Ecto neural progenitor cell (in vitro differentiated cells): ENCODE measurements around the gene IFFO2.
"Not testable (repeated sequence)": the region's sequence is repeated elsewhere in the genome, so short reads cannot be mapped to it uniquely, and the experiment has no call there.

ENCODE experiments used
- DNase-seq: peaks from one replicate; pipeline ENCODE4 v3.0.0-alpha.2; 2018; ENCODE audit warnings: low spot score

The IFFO2 gene

DNA sequence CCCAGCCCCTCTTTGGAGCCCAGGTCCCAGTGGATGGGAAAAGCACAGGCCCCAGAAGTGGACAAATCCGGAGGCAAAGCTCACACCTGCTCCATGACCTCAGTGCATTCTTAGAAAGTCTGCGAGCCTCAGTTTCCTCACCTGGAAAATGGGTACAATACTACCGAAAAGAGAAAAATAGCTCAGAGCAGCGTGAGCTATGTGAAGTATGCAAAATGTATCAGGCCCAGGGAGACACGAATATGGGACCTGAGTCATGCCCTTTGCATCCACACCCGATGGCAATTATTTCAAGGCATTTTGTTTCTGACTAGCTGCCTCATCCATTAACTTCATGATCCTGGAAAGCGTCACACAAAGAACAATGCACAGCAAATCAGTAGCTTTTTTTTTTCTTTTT, 63.4 kb downstream of the IFFO2 start:
- no peak for DNase-seq

DNA sequence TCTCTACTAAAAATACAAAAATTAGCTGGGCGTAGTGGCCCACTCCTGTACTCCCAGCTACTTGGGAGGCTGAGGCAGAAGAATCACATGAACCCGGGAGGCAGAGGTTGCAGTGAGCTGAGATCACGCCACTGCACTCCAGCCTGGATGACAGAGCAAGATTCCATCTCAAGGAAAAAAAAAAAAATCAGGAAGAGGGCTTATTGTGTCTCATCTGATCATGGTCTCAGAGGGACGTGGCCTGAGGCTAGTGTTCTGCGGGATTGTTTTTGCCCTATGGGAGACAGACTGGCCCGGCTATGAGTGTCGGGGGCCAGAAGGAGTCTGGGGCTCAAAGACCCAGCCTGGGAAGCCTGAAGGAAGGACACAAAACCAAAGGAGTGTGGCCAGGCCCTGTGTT, 64.6 kb downstream of the IFFO2 start:
- not testable (repeated sequence) for DNase-seq

DNA sequence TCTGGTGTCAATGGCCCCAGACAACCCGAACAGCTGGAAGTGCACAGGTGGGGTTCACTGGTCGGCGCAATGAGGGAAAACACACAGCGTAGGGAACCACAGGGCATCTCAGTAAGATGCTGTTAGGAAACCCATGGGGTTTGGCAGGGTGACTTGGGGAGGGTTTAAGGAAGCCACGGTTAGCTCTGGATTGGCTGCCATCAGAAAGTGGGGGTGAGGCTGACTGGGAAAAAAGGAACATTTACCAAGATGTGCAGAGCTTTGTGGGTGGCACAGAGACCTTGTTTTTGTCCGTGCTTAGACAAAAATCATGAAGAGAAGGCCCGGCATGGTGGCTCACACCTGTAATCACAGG, 65.1 kb downstream of the IFFO2 start:
- no peak for DNase-seq

DNA sequence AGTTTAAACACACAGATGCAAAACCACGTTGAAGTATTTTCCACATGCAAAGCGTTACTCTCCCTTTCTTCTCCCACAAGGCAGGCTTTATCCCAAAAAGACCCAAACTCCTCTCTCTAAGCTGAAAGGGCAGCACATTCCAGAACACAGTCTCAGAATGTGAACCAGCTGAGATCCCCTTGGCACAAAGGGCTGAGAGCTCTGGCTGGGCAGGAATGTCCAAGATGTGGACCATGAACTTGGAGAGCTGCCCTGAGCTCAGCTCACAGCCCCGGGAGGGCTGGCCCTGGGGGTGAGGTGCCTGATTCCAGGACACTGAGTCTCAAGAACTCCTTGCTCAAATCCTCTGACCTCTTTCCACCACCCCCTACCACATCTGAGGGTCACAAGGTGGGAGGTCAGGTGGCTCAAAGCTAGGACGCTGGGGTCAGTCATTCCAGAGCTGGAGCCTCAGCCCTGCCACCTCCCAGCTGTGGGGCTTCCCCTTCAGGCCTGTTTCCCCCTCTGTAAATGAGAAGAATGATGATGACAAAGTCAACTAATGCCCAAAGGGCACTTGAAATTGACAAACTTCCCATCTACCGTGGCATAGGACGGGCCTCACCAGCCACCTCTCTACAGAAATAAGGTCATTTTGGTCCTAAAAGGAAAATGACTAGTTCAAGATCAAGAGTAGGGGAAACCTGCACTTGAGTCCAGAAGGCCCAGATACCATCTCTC, 65.6 kb downstream of the IFFO2 start:
- DNase-seq: no peak

DNA sequence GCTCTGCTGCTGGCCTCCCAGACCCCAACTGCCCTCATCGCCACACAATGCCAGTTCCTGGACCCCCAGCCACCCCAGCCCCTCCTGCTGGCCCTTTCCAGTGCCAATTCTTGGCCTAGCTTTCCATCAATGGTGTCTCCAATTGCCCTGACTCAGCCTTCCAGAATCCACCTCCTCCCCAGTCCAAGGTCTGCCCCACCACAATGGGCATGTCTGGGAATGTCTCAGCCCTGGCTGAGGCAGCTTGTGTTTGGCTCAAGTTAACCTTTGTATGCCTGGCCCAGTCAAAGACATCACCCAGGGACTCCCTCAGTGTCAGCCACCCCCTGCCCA, 70.5 kb downstream of the IFFO2 start:
- no peak for DNase-seq

DNA sequence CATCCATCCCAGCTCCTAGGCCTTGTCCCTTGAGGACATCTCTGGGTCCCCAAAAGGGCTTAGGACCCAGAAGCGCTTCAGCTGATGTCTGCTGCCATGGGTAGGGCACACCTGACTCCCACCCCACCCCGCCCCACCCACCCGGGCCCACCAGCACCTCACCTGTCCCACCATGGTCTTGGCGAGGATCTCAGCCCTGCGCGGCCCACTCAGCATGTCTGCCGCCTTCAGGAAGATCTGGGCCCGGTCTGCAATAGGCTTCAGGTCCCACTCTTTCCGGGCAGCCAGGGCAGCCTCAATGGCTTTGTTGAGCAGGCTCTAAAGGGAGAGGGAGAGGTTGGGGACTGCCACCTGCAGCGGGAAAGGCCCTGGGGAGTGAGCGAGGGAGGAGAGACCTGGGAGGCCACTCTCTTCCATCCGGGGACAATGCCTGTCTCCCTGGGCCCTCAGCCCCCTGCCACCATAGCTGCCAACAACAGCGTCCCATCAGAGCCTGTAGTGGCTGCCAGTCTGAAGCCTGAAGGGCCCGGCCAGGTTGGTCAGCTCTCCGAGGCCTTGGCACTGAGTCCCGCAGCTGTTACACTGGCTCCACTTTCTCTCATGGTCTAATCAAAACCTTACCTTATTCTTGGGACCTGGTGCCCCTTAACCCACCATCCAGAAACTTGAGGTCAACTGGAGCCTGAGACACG, 71.0 kb downstream of the IFFO2 start:
- DNase-seq: no peak

DNA sequence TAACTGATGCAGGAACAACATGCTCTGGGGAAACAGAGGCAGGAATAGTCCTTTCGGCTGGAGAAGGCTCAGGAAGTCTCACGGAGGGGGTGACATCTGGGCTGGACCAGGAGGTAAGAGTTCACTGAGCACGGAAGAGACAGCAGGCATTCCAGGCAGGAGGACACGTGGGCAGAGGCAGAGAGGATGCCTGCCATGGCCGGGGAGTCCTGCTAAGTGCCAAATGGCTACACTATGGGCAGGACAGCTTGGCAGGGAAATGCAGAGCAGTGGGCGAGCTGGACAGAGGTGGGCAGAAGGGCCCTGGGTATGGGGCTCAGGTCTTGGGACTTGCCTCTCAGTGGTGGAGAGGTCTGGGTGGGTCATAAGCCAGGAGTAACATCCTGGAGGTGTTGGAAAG, 71.7 kb downstream of the IFFO2 start:
- DNase-seq: no peak

DNA sequence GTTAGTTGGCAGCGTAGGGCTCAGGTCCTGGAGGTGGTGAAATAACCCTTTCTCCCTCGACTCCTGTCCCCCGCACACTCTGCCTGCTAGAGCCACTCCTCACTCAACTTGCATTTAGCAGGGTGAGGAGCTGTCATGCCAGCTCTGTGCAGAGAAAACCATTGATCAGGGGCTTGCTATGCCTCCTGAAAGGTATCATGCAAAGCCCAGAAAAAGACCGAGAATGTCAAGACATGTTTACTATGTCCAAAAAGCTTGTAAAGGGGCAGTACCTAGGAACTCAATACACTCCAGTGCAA, 72.1 kb downstream of the IFFO2 start:
- no peak for DNase-seq

DNA sequence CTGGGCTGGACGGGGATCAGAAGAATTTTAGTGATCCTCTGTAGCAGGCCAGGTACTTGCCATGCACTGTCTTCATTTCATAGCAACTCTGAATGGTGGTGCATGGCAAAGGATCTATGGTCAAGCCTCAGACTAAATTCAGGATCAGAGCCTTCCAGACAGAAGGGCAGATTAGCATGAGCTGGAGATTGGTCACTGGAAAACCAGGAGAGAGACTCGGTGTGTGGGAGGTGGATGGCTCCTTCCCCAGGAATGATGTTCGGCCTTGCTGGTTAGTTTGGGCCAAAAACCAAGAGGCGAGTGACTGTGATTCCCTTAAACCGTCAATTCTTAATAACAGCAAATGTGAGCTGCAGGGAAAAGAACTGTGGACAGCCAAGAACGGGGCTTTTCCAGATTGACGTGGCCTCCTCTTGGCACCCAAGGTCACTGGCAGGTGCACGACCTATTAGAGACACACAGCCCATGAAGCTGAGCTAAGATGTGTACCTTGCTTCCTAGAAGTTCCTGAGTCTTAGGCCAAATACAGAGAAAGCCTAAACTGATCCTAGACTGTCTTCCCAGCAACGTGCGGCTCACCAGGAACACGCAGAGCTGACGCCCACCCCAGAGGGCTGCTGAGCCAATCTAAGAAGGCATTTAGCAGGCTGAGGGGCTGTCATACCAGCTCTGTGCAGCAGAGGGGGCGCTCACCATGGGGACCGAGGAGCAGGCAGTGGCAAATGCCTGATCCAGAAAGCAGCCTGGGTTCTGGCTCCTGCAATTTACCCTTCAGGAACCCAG, 72.6 kb downstream of the IFFO2 start:
- peak; percentile 85 for DNase-seq

DNA sequence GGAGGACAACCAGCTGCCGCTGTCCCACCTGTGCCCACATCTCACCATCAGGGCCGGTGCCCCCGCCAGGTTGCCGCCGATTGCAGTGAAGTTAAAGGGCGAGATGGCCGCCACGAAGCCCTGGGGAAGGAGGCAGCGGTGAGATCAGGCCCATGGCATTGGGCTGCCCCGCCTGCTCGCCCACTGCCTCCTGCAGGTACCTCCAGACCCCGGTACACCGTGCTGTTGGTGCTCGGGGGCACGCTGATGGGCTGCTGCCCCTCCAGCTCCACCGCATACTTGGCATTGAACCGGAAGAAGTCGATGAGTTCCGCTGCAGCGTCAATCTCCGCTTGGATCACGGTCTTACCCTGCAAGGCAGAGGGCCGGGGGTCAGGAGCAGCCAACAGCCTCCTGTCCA, 73.4 kb downstream of the IFFO2 start:
- DNase-seq: no peak

DNA sequence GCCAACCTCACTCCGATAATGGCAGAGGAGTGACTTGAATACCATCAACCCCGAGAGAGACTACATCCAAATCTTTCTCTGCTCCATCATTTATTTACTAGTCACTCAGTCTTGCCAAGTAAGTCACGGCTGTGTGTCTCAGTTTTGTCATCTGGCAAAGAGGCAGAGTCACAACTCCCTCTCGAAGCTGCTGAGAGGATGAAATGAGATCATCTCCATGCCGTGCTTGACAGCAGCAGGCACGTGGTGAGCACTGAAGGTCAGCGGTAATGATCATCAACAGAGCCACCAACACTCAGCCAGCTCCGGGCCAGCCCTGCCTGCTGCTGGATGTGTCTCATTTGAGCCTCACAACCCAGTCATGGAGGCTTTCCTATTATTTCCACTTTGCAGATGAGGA, 74.0 kb downstream of the IFFO2 start:
- DNase-seq: no peak

DNA sequence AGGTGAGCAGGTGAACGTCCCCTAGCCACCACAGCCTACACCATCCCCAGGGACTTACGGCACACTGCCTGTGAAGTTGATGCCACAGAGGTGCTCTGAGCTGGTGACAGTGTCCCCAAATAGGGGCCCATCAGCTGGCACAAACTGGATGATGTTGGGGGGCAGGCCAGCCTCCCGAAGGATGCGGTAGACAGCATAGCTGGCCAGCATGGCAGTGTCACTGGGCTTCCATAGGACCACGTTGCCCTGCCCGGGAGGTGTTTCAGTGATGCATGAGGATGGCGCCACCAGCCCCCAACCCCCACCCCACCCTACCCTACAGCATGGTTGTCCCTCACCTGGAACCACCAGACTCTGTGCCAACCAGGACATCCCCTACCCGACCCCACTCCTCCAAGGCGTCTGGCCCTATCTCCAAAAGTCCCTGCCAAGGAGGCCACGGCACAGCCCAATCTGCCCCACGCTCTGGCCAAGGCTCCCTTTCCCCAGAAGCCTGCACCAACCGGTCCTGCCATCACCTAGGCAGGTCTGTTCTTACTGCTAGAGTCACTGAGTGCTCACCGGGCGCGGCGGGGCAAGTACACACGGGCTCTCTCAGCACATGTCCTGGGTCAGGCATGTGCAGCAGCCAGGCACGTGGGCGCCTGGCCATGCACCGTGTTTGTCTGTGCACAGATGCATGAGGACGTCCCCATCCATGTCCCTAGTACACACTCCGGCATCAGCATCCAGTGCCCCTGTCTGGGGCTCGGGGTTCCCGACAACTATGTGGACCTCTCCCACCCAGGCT, 74.6 kb downstream of the IFFO2 start:
- no peak for DNase-seq

DNA sequence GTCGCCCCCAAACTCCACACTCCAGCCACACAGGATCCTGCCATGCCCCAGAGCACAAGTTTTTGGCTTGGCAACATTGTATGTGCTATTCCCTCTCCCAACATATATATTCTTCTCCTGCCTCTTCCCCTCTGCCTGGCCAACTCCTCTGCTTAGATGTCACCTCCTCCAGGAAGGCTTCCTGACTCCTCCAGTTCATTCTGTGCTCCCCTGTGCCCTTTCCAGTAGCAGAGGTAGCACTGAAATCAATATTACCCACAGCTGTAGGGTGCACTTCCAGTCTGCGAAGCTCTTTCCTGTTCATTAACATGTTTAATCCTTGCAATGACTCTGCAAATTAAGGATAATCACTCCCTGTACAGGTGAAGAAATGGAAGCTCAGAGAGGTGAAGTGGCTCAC, 75.3 kb downstream of the IFFO2 start:
- DNase-seq: no peak

DNA sequence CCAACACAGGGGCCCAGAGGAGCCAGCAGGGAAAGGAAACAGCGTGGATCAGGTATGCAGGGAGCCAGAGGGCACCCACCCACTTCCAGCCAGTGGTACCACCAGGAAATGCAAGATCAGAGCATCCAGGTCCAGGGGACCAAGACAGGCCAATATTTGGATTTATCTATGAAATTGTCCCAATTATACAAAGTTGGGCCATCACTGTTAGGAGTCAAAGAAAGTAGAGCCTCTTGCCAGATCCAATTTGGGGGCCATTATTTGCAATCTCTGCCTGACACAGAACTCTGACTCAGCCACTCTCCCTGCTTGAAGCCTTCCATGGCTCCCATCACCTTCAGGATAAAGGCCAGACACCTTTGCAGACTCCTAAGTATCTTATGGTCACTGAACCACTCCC, 75.9 kb downstream of the IFFO2 start:
- no peak for DNase-seq

DNA sequence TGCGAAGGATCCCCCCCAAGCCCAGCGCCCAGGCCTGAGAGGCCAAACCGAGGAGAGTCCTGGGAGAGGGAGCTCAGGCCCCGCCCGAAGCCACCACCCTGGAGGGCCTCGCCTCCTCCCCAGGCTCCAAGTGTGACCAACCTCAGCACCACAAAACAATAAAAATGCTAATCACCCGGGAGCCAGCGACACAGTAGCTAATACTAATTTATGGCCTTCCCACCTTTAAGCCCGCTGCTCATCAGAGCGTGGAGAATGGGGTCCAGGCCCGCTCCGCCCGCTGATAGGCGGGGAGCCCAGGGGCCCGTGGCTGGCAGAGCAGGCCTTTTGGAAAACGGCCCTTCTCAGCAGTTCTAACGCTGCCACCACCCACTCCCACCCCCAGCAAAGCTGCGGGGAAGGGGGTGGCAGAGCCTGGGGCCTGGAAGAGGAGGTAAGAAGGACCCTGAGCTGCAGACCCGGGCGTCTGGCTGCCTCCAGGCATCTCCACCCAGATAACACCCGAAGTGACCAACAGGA, 76.6 kb downstream of the IFFO2 start:
- no peak for DNase-seq

DNA sequence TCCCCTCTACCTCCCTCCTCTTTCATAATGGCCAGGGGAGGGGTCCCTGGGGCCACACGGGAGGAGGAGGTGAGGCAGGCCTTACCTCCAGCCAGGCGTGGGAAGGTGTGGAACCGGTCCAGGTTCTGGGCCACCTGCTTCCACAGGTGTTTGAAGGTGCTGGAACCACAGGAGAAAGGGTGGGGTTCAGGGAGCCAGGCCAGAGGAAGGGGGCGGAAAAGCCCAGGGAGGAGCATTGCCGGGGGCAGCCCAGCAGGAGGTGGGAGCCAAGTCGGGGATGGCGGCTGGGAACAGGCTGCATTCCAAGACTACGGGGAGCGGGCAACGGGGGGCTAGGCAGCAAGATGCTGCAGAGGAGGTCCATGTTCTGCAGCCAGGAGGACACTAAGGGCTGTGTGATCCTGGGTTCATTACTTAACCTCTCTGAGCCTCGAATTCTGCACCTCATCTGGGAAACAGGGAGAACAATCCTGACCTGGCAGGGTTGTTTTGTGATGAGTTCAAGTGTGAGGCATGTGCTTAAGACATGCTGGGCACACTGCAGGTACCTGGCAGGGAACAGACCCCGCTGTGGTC, 77.2 kb downstream of the IFFO2 start:
- DNase-seq: no peak

DNA sequence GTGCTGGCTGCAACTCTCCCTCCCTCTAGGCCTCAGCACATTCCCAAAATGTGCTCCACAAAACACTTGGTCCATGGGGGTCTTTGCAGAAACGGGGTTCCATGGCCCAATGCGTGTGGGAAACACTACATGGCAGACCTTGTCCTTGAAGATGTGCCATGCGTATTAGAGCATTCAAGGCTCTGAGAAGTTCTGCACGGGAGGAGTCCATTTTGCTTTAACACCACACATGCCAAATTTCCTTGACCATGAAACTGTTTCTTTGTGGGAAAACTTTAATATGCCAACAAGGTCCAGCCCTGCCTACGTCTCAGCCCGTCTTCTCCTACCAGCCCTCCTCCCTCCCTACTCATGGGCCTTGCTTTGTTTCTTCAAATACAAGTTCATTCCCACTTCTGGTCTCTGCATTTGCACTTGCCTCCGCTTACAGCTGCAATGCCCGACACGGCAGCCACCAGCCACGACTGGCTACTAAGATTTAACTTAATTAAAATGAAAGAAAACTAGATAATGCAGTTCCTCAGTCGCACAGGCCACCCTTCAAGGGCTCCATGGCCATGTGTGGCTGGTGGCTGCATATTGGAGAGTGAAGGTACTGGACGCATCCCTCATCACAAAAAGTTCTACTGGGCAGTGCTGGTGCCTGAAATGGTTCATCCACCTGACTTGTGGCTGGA, 77.8 kb downstream of the IFFO2 start:
- DNase-seq: no peak

DNA sequence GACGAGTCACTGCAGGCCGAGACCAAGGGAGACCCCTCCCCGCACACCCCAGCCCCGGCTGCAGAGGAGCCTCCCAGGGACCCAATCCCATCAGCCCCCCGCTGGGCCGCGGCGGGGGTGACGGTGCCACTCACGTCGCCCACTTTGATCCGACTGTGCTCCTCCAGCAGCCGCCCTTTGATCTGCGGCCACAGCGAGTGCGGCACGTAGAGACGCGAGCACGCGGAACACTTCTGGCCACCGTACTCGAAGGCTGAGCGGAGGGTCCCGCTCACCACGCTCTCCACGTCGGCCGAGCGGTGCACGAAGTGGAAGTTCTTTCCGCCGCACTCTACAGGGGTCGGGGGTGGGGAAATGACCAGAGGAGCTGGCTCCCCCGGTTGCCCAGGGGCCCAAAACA, 79.2 kb downstream of the IFFO2 start:
- DNase-seq: no peak

DNA sequence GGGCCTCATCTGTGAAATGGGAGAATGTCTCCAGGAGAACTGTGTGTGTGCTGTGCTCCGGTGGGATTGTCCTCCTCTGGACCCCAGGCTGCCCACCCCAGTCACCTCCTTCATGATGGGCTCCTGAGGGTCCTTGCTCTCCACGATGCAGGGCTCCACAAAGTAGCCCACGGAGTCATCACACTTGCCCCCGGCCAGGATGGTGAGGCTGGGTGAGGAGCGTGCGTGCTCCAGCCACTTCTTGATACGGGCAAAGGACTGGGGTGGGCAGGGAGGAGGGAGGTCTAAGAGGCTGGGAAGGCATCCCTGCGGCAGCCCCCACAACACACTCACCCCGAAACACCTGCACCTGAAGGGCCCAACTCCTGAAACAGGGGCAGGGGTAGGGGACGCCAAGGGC, 80.3 kb downstream of the IFFO2 start:
- DNase-seq: no peak

DNA sequence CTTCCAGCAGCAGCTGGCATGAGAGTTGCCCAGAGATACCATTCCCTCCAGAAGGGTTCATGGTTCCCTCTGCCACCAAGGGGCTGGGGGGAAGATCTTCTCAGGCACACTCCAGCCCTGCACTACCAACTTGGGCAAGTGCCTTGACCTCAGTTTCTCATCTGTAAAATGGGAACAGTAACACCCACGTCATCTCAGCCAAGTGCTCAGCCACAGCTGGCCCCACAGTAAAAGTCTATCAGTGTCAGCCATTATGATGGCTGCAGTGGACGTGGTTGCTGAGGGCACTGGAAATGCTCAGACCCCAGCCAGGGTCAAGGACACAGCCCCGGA, 80.7 kb downstream of the IFFO2 start:
- no peak for DNase-seq

DNA sequence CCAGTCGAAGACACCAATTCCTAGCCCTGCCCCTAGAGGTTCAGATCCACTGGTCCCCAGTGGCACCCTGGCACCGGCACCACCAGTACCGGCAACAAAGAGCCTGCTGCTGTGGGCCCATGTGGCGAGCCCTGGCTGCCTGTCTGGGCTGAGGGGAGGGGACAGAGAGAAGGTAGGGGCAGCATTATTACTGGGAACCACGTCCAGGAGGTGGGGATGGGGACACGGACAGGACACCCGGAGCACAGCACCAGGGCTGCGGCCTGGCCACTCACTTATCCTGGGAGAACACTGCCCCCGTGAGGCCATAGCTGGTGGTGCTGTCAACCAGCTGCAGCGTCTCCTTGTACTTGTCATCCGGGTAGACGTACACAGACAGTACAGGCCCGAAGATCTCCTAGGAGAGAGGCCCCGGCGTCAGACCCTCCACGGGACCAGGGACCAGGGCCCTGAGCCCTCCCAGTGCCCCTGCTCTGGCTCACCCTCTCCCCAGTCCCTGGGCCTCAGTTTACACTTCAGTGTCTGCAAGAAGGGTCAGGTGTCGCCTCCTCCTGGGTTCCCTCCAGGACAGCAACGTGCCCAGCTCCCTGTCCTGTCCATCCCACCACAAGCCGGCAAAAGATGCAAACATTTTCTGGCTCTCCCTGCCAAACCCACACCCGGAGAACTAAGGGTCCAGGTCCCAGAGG, 81.2 kb downstream of the IFFO2 start:
- peak; percentile 93 for DNase-seq
